Keratinocyte (primary cell): ENCODE results near the gene HOXD11. TPM values are rescaled to one million over a fixed set of nuclear protein-coding genes. Genes with fewer than 3 reads are reported as not detected.

Source experiments
- DNase-seq: peaks from one replicate; pipeline ENCODE4 v3.0.0-alpha.2; 2011; ENCODE audit warnings: low read depth, missing footprints, low spot score
- FAIRE-seq: peaks from 2 replicates; lab custom pipeline; 2011; peaks lifted over from hg19 to GRCh38; lab: Jason Lieb, UNC
- H2AFZ ChIP-seq: 2 replicates; pipeline ENCODE4 v1.6.0; 2012; ENCODE audit warnings: low read length, control low read depth, inconsistent platforms; ENCODE audit not compliant: control insufficient read depth
- H3K27ac ChIP-seq: 2 replicates; pipeline ENCODE4 v1.5.1; 2011; ENCODE audit warnings: low read length; ENCODE audit not compliant: control insufficient read depth, insufficient read depth
- H3K27me3 ChIP-seq: 3 replicates; pipeline ENCODE4 v1.6.0; 2011; ENCODE audit warnings: low read length; ENCODE audit not compliant: control insufficient read depth, insufficient read depth; ENCODE audit errors: extremely low read depth
- H3K36me3 ChIP-seq, 2 experiments: 2 replicates in 1 of 2; 3 replicates in 1 of 2; pipeline ENCODE4 v1.5.1; 2011; ENCODE audit warnings: low read length in 2 of 2, mild to moderate bottlenecking in 1 of 2; ENCODE audit not compliant: control insufficient read depth in 2 of 2, insufficient read depth in 2 of 2; ENCODE audit errors: extremely low read depth in 1 of 2
- H3K4me1 ChIP-seq: 3 replicates; pipeline ENCODE4 v1.5.1; 2011; ENCODE audit warnings: low read length; ENCODE audit not compliant: control insufficient read depth, insufficient read depth; ENCODE audit errors: extremely low read depth
- H3K4me2 ChIP-seq: 3 replicates; pipeline ENCODE4 v1.6.0; 2011; ENCODE audit warnings: low read depth, low read length; ENCODE audit not compliant: control insufficient read depth, insufficient read depth; ENCODE audit errors: extremely low read depth
- H3K4me3 ChIP-seq, 3 experiments: fragments of 200-600 bp in 1 of 3; sonication (generic) in 1 of 3; 2 replicates in 2 of 3; 3 replicates in 1 of 3; pipeline ENCODE4 v1.5.1; 2011 to 2016; ENCODE audit warnings: low read length in 3 of 3, mild to moderate bottlenecking in 3 of 3, control low read depth in 2 of 3, inconsistent platforms in 1 of 3, low read depth in 1 of 3, mixed read lengths in 1 of 3, mixed run types in 1 of 3, moderate library complexity in 1 of 3; ENCODE audit not compliant: control insufficient read depth in 2 of 3, insufficient read depth in 2 of 3; ENCODE audit errors: extremely low read depth in 1 of 3
- H3K79me2 ChIP-seq: 2 replicates; pipeline ENCODE4 v1.6.0; 2012; ENCODE audit warnings: low read length; ENCODE audit not compliant: control insufficient read depth, insufficient read depth
- H3K9ac ChIP-seq: 3 replicates; pipeline ENCODE4 v1.6.0; 2011; ENCODE audit warnings: low read length; ENCODE audit not compliant: control insufficient read depth, insufficient read depth; ENCODE audit errors: extremely low read depth
- H3K9me1 ChIP-seq: 3 replicates; pipeline ENCODE4 v1.6.0; 2011; ENCODE audit warnings: low read length; ENCODE audit not compliant: control insufficient read depth, insufficient read depth; ENCODE audit errors: extremely low read depth
- H3K9me3 ChIP-seq: 2 replicates; pipeline ENCODE4 v1.5.1; 2012; ENCODE audit warnings: low read depth, low read length; ENCODE audit not compliant: control insufficient read depth
- H4K20me1 ChIP-seq: 3 replicates; pipeline ENCODE4 v1.6.0; 2011; ENCODE audit warnings: low read length; ENCODE audit not compliant: control insufficient read depth, insufficient read depth; ENCODE audit errors: extremely low read depth
- CTCF ChIP-seq, 3 experiments: IDR thresholded peaks in 1 of 3; conservative IDR thresholded peaks in 1 of 3; optimal IDR thresholded peaks in 1 of 3; 2 replicates in 2 of 3; 3 replicates in 1 of 3; pipeline versions ENCODE3 to v1.5.1; 2011; ENCODE audit warnings: low read length in 3 of 3, mild to moderate bottlenecking in 3 of 3, moderate library complexity in 2 of 3, control low read depth in 1 of 3, inconsistent platforms in 1 of 3; ENCODE audit not compliant: insufficient read depth in 2 of 3; ENCODE audit errors: extremely low read depth in 1 of 3
- EZH2 ChIP-seq: IDR thresholded peaks from one replicate; pipeline ENCODE4 v1.6.1; 2012; ENCODE audit warnings: inconsistent platforms, mild to moderate bottlenecking, low read length, moderate library complexity
- dilution Hi-C: fragments of 300-500 bp; cut with MboI; formaldehyde crosslinking; loops from one replicate; pipeline ENCODE4 v1.7.0; 2020; ENCODE audit warnings: low sequenced_read_pairs; ENCODE audit not compliant: extremely low pct_ligation_motif_present
- polyA plus RNA-seq, 5 experiments: library from polyadenylated mRNA; depleted of rRNA in 3 of 5; stranded (reverse) in 3 of 5; stranded (forward) in 1 of 5; unstranded in 1 of 5; fragments of >200 nt; gene quantifications; 1 replicate in 1 of 5; 2 replicates in 3 of 5; 3 replicates in 1 of 5; pipeline versions ENCODE4 v1.2.1 to v1.2.3, GENCODE V29; 2011 to 2012; ENCODE audit warnings: missing spikeins in 2 of 5, low read depth in 1 of 5, low replicate concordance in 1 of 5

HOXD11 gene
- polyA plus RNA-seq, 1 donor (not counting 4 experiments of a cell fraction or from before 2014, with no cell fraction given): not detected

GRCh38 chr2:176128982-176129796, 22.1 kb downstream of the HOXD11 start, which contains the start of gene HOXD8:
Gene HOXD8 (plus strand): TSS chr2:176129705. CDS start chr2:176130367, 662 bp downstream.
- Histone ChIP-seq H3K4me3 (peak within 1 kb of the TSS in 2 of 3 experiments; percentile 6 to 27), H3K79me2 (no peaks in the 10 kb centered on the region), H3K27me3 (peaks cover 93% of the 10 kb centered on the region), H3K4me2 (peak within 1 kb of the TSS; percentile 46), H3K9me3 (no peaks in the 10 kb centered on the region), H3K36me3 (no peaks in the 10 kb centered on the region), H2AFZ (no peak within 1 kb of the TSS), H3K27ac (no peak within 1 kb of the TSS), H3K9ac (no peak within 1 kb of the TSS), H3K4me1 (no peaks in the 10 kb centered on the region), H3K9me1 (no peaks in the 10 kb centered on the region), H4K20me1 (no peaks in the 10 kb centered on the region)
- TF ChIP-seq CTCF (optimal IDR thresholded peaks at IDR 0.05 in 1 of 3, IDR thresholded peaks at IDR 0.05 in 1 of 3, conservative IDR thresholded peaks at IDR 0.05 in 1 of 3; ENCODE audit: extremely low read depth in 1 of 3, insufficient read depth in 2 of 3, low read length in 3 of 3): no peak
- TF ChIP-seq EZH2: peak; percentile 43
- no peak for FAIRE-seq
- dilution Hi-C loops: no loop called here
- DNase-seq: no peak

GRCh38 chr2:176129813-176130146, 22.7 kb downstream of the HOXD11 start:
- no peaks in the 10 kb centered on the region for H3K36me3 ChIP-seq
- H3K79me2 ChIP-seq: no peaks in the 10 kb centered on the region
- DNase-seq (no peak), FAIRE-seq (no peak)
- no peak for TF ChIP-seq EZH2
- TF ChIP-seq CTCF (optimal IDR thresholded peaks at IDR 0.05 in 1 of 3, IDR thresholded peaks at IDR 0.05 in 1 of 3, conservative IDR thresholded peaks at IDR 0.05 in 1 of 3; ENCODE audit: extremely low read depth in 1 of 3, insufficient read depth in 2 of 3, low read length in 3 of 3): no peak
- H3K4me1 ChIP-seq: no peaks in the 10 kb centered on the region
- no peak overlapping the region for H2AFZ ChIP-seq
- no peak overlapping the region for H3K27ac ChIP-seq
- peak overlapping the region in 1 of 3 experiments; percentile 27 for H3K4me3 ChIP-seq
- peak overlapping the region; percentile 46 for H3K4me2 ChIP-seq
- H3K27me3 ChIP-seq: peaks cover 93% of the 10 kb centered on the region
- no peaks in the 10 kb centered on the region for H3K9me3 ChIP-seq
- H4K20me1 ChIP-seq: no peaks in the 10 kb centered on the region
- dilution Hi-C loops: no loop called here
- H3K9me1 ChIP-seq: no peaks in the 10 kb centered on the region
- no peak overlapping the region for H3K9ac ChIP-seq
